NCI-H748 (cell line): ENCODE measurements around the gene MUC6.

Experiments used
- DNase-seq: peaks from one replicate; lab custom pipeline; 2025; ENCODE audit not compliant: unreplicated experiment; lab: John Stamatoyannopoulos, UW

Gene MUC6, protein sequence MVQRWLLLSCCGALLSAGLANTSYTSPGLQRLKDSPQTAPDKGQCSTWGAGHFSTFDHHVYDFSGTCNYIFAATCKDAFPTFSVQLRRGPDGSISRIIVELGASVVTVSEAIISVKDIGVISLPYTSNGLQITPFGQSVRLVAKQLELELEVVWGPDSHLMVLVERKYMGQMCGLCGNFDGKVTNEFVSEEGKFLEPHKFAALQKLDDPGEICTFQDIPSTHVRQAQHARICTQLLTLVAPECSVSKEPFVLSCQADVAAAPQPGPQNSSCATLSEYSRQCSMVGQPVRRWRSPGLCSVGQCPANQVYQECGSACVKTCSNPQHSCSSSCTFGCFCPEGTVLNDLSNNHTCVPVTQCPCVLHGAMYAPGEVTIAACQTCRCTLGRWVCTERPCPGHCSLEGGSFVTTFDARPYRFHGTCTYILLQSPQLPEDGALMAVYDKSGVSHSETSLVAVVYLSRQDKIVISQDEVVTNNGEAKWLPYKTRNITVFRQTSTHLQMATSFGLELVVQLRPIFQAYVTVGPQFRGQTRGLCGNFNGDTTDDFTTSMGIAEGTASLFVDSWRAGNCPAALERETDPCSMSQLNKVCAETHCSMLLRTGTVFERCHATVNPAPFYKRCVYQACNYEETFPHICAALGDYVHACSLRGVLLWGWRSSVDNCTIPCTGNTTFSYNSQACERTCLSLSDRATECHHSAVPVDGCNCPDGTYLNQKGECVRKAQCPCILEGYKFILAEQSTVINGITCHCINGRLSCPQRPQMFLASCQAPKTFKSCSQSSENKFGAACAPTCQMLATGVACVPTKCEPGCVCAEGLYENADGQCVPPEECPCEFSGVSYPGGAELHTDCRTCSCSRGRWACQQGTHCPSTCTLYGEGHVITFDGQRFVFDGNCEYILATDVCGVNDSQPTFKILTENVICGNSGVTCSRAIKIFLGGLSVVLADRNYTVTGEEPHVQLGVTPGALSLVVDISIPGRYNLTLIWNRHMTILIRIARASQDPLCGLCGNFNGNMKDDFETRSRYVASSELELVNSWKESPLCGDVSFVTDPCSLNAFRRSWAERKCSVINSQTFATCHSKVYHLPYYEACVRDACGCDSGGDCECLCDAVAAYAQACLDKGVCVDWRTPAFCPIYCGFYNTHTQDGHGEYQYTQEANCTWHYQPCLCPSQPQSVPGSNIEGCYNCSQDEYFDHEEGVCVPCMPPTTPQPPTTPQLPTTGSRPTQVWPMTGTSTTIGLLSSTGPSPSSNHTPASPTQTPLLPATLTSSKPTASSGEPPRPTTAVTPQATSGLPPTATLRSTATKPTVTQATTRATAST (N-terminal part only)

DNA sequence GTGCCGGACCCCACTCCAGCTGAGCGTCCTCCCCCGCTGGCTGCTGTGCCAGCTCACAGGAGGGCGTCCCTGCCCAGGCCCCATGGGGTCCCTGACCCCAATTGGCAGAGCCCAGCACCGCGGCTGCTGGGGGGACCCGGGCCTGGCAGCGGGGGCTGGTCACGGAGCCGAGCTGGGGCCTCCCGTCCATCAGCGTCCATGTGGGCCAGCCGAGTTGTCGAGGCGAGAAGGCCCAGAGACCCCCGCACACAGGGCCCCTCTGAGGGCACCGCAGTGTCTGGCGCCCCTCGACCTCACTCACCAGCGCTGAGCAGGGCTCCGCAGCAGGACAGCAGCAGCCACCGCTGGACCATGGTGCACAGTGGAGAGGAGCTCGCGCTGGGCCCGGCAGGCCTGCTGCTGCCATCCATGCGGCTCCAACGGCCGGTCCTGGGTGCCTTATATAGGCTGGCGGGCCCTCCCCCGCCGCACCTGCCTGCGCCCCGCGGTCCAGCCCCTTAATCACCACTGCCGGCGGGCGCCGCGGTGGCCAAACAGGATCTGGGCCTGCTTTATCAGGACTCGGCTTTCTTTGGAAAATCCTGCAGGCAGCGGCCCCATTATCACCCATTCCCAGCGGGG, at the start of gene MUC6:
Gene MUC6 (minus strand): TSS at position 416 of the 621 bp plus-strand sequence. CDS start 63 bp downstream, at position 353.
- DNase-seq = peak; percentile 16

DNA sequence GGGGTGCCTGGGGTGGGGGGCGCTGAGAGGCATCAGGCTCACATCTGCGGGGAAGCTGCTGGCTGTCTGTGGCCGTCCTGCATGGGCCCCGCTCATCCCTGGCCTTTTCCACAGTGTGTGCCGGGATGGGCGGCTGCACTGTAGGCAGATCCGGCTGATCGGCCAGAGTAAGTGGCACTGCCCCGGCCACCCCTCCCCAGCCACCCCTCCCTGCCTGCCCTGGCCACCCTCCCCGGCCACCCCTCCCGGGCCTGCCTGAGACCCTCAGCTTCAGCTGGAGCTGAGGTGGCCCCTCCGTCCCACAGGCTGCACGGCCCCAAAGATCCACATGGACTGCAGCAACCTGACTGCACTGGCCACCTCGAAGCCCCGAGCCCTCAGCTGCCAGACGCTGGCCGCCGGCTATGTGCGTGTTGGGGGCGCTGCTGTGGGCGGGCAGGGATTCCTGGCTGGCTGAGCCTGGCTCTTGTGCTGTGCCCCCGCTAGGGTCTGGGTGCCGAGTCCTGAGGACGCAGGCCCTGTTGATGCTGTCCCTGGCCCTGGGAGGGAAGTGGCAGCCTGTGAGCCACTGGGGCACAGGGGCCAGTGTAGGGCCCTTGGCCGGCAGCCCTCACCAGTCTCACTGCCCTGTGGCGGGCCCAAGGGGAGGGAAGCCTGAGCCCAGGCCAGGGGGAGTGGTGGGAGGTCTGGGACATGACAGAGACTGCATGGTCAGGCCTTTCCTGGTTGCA, 49.1 kb upstream of the MUC6 start:
- no peak for DNase-seq

DNA sequence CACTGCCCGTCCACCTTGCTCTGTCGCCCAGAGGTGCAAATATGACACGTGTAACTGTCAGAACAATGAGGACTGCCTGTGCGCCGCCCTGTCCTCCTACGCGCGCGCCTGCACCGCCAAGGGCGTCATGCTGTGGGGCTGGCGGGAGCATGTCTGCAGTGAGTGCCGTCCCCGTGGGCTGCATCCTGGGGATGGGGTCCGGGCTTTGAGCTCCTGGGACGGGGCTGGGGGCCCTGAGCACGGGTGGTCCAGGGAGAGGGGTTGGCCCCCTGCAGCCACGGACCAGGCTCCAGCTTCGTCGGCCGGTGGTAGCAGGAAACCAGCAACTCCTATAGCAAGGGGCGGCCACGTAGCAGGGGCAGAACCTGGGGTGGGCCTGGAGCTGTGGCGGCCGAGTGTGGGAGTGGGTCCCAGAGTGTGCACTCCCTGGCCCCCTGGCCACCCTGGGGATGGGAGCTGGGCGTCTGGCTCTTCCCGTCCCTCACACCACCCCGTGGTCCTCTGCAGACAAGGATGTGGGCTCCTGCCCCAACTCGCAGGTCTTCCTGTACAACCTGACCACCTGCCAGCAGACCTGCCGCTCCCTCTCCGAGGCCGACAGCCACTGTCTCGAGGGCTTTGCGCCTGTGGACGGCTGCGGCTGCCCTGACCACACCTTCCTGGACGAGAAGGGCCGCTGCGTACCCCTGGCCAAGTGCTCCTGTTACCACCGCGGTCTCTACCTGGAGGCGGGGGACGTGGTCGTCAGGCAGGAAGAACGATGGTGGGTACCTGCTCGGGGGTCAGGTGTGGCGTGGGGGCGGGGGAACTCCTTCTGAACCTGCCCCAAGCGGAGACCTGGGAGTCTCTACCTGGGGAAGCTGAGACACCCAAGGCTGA, 48.3 kb upstream of the MUC6 start:
- DNase-seq = no peak

DNA sequence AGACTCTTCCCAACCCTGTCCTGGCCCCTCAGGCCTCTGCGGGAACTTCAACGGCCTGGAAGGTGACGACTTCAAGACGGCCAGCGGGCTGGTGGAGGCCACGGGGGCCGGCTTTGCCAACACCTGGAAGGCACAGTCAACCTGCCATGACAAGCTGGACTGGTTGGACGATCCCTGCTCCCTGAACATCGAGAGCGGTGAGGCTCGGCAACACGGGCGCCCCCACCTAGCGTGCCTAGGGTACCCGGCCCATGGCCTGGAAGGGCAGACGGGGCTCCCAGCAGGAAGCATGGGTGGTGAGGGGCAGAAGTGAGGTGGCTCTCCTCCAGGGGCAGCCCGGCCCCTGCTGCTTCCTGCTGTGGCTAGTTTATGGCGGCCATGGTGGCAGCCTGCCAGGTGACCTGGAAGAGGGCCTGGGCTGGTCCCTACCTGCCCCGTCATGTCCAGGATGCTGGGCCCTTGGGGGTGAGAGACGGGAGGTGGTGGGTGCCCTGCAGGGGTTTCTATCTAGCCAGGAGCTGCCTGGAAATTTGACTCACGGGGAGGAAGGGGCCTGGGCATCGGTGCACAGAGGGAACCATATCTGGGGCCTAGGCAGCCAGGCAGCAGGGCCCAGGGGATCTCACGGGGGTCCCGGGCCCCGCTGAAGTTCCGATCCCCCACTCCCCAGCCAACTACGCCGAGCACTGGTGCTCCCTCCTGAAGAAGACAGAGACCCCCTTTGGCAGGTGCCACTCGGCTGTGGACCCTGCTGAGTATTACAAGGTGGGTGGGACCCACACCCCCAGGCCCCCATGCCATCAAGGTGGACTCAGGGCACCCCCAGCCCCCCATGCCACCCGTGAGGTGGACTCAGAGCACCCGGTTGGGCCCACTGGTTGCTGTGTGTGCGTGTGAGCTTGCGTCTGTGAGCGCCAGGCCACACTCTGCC, 47.4 kb upstream of the MUC6 start:
- DNase-seq = no peak

DNA sequence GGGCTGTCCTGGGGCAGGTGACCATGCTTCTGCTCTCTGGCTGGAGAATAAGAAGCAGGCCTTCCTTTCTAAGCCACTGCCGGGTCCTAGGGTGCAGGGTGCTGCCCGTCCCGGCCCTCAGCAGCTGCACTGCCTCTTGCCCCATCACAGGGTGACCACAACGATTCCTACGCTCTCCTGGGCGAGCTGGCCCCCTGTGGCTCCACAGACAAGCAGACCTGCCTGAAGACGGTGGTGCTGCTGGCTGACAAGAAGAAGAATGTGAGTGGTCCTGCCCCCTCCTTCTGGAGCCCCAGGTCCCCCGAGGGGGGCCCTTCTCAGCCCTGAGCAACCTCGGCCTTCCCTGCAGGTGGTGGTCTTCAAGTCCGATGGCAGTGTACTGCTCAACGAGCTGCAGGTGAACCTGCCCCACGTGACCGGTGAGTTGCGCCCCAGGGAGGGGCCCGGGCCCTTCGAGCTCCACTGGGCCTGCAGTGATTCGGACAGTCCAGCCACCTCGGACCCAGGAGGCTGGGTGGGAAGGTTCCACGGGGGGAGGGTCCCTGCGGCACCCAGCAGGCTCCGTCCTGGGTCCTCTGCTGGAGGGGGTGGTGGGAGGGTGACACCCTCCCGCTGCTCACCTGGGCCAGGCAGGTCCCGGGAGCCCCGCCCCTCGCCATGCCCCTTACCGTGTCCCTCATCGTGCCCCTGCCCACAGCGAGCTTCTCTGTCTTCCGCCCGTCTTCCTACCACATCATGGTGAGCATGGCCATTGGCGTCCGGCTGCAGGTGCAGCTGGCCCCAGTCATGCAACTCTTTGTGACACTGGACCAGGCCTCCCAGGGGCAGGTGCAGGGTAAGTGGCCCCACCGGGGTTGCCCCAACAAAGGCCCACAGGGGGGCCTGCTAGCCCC, 46.5 kb upstream of the MUC6 start:
- DNase-seq = no peak

DNA sequence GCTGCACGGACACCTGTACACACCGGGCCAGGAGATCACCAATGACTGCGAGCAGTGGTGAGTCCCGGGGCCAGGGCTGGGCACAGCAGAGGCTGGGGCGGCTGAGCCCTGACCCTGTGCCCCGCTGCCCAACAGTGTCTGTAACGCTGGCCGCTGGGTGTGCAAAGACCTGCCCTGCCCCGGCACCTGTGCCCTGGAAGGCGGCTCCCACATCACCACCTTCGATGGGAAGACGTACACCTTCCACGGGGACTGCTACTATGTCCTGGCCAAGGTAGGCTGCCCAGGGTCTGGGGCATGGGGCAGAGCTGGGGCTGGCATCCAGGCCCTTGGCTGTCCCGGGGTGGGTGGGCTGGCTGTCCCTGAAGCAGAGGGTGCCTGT, 45.8 kb upstream of the MUC6 start:
- no peak for DNase-seq

DNA sequence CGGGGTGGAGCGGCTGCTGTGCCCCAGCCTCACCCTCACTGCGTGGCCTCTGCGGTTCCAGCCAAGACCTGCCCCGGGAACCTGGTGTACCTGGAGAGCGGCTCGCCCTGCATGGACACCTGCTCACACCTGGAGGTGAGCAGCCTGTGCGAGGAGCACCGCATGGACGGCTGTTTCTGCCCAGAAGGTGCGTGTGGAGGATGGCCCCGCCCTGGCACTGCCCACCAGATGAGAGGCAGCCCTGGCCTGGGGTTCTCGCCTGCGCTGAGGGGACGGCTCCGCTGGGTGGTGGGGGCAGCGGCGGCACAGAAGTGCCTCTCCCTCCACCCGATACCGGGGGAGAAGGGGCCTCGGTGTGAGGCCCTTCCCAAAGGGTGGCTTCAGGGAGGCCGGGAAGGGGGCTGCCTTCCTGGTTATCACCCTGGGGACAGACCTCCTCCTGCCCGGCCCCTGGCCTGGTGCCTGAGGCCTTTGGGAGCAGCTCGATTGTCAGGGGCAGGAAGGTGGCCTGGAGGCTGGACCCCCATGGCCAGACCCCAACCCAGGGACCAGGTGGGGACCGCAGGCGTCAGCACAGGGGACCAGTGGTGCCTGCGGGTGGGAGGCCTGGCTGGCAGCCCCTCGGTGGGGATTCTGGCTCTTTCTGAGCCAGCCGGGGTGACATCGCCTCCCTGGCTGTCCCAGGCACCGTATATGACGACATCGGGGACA, 45.2 kb upstream of the MUC6 start:
- peak; percentile 20 for DNase-seq

DNA sequence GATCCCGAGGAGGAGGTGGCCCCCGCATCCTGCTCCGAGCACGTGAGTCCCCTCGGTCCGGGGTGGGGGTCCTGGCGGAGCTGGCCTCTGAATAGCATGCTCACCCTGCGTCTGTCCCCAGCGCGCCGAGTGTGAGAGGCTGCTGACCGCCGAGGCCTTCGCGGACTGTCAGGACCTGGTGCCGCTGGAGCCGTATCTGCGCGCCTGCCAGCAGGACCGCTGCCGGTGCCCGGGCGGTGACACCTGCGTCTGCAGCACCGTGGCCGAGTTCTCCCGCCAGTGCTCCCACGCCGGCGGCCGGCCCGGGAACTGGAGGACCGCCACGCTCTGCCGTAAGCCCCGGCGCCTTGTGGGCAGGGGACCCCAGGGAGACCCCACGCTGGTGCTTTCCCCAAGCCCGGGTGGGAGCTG, 41.7 kb upstream of the MUC6 start:
- DNase-seq = peak; percentile 17

DNA sequence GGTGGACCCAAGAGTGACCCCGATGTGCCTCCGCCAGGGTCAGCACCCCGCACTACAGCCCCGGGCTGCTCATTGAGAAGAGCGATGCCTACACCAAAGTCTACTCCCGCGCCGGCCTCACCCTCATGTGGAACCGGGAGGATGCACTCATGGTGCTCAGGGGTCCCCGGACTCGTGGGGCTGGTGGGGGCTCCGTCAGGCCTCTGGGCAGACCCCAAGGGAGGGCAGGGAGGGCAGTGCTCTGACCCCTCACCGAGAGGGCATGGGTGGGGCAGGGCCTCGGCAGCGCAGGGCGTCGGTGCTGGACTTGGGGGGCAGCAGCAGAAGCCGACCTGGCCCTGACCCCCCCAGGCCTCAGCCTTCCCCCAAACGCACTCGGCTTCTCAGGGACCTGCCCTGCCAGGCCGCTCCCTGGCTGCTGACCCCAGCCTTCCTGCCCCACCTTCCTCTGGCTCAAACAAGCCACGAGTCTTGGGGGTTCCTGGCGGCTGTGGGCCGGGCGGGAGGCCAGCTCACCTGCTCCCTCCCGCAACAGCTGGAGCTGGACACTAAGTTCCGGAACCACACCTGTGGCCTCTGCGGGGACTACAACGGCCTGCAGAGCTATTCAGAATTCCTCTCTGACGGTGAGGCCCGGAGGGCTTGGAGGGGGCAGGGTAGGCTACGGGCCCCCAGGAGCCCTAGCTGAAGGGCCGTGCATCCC, 41.0 kb upstream of the MUC6 start:
- no peak for DNase-seq

DNA sequence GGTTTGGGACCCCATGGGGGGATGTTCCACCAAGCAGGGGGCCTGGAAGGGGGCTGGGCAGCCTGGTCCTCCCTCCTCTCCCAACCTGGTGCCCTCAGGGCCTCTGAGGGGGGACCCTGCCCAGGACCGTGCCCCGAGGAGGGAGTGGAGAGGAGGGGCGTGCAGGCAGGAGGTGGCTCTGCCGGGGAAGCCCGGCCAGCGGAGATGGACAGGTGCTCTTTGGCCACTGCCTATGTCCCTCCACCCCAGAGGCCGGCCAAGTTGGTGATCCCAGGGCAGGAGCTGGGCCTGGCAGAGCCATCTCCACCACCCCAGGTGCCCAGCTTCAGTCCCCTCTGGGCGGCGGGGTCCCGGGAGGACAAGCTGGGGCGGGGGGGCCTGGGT, 40.5 kb upstream of the MUC6 start:
- no peak for DNase-seq

DNA sequence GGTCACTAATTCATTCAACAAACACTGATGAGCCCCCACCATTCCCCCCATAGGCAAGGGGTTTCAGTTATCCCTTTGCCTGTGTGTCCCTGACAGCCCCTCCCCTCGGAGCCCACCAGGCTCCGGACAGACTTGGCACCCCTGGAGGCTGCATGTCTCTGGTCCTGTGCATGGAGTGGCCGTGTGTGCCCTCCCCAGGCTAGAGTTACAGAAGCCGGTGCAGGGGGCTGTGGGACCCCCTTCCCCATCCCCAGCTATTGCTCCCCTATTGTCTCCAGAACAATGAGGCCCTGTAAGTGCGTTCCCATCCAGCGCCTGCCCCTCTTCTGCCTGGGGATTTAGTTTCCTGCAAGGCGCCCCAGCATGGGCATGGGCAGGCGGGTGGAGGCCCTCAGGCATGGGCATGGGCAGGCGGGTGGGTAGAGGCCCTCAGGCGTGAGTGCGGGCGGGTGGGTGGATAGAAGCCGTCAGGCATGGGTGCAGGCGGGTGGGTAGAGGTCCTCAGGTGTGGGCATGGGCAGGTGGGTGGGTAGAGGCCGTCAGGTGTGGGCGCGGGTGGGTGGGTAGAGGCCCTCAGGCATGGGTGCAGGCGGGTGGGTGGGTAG, 39.6 kb upstream of the MUC6 start:
- DNase-seq = no peak

DNA sequence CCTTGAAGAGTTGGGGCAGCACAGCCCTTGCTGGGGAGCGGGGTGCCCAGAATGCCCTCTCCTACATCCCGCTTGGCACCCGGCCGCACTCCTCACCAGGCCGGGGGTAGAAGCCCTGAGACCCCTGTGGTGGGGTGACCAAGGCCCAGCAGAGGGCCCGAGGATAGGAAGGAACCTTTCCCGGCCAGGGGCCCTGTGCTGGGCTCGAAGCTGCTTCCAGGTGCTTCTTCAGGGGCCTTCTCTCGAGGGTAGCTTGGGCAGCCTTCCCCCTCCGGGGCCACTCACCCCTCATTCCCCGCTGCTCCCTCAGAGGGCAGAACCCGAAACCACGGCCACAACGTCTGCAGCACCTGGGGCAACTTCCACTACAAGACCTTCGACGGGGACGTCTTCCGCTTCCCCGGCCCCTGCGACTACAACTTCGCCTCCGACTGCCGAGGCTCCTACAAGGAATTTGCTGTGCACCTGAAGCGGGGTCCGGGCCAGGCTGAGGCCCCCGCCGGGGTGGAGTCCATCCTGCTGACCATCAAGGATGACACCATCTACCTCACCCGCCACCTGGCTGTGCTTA, 38.9 kb upstream of the MUC6 start:
- DNase-seq = no peak

DNA sequence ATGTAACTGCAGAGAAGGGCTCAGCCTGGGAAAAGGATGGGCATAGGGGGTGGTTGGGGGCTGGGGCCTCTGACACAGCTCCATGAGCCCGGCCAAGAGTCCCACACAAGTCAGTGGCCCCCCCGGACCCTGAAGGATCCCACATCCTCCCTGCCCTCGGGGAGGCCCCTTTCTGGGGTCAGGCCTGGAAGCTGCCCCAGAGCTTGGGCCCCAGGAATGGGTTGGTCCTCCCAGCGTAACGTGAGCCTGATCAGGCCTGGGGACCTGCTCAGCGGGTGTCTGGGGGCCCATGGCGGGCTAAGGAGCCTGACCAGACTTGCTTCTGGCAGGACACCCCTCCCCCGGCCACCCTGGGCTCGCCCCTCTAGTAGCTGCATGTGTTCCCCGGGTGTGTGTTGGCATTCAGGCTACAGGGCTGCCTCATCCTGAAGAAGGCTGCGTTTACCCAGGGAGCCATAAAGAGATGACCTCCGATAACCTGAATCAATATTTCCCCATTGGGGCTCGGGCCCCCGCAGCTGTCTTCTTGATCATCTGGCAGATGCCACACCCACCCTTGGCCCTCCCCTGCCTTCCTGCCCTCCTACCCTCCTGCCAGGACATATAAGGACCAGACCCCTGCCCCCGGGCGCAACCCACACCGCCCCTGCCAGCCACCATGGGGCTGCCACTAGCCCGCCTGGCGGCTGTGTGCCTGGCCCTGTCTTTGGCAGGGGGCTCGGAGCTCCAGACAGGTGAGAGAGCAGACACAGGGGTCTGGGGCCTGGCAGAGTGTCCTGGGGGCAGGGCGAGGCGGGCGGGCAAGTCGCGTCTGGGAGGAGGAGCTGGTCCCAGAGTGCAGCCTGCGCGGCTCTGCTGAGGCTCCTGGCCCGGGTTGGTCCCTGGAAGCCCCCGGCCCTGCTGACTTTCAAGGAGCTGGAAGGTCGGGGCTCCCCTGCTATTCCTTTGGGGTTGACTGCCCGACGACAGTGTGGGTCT, 38.0 kb upstream of the MUC6 start, which contains the start of gene MUC2:
Gene MUC2 (plus strand): TSS at position 631 of the 978 bp plus-strand sequence.
- no peak for DNase-seq

DNA sequence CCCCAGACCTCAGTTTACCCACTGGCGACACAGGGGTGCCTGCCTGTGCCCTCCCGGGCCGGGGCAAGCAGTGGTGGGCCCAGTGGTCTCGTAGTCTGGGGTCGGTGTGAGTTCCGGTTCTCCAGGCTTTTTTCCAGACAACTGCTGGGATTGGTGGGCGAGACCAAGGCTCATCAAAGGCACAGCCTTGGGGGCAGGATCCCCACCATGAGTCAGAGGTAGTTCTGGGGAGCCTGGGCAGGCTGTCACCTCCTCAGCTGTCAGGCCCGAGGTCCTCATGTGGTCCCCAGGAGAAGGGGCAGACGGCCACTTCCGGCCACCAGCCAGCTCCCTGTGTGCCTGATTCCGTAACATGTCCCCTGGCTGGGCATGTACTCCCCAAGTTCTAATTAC, 37.3 kb upstream of the MUC6 start:
- DNase-seq = no peak
